Measurements from ENCODE around the gene ERI3.
A peak's percentile ranks its signal among the peaks of the same experiment; 100 is the strongest.

Gene ERI3

DNA sequence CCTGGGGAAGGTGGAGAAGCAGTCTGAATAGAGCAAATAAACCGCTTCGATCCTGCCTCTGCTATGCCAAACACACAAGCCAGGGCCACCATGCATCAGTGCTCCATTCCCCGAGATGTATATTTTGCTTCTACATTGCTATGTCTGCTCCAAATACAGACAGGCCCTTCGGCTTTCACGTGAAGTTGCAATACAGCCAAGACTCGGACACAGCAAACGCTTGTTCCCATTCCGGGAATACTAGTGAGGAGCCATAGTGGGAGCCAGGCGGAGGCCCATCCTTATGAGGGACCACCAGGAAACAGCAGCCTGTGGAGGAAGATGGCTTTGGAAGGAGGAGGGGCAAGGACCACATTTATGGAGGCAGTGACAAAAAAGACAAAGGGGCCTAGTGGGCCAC, 22.6 kb downstream of the ERI3 start:
- H3K27ac ChIP-seq: no peak overlapping the region
- no peak for DNase-seq (ENCODE audit: low spot score)
- ChIA-PET POLR2A (ENCODE audit: low non-redundant PET) (no interaction called here), CTCF (interaction anchor here (0.6 kb wide), 1 partner anchor 16 kb away, joined by 3 read pairs; no protein-coding TSS in a partner anchor)
- TF ChIP-seq, protein P1, sequence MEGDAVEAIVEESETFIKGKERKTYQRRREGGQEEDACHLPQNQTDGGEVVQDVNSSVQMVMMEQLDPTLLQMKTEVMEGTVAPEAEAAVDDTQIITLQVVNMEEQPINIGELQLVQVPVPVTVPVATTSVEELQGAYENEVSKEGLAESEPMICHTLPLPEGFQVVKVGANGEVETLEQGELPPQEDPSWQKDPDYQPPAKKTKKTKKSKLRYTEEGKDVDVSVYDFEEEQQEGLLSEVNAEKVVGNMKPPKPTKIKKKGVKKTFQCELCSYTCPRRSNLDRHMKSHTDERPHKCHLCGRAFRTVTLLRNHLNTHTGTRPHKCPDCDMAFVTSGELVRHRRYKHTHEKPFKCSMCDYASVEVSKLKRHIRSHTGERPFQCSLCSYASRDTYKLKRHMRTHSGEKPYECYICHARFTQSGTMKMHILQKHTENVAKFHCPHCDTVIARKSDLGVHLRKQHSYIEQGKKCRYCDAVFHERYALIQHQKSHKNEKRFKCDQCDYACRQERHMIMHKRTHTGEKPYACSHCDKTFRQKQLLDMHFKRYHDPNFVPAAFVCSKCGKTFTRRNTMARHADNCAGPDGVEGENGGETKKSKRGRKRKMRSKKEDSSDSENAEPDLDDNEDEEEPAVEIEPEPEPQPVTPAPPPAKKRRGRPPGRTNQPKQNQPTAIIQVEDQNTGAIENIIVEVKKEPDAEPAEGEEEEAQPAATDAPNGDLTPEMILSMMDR (conservative IDR thresholded peaks at IDR 0.05; ENCODE audit: low read depth): no peak

DNA sequence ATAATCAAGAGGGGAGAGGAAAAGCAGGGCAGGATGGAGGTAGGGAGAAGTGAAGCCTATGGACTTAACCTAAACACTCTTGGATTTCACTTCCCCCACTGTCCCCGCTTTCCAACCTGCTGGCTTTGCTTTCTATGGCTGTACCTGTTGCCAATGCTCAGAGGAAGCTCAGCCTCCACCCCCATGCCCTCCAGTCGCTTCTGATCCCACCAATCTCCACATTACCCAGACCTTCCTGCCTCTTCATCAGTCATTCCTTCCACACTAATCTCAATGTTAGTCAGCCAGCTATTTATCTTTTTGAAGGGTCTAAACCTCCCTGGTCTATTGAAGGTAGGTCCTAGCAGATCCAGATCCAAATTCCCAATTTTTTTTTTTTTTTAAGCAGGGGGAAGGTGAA, 24.1 kb downstream of the ERI3 start:
- no peak overlapping the region for H3K27ac ChIP-seq
- TF ChIP-seq, protein P1 (conservative IDR thresholded peaks at IDR 0.05; ENCODE audit: low read depth): no peak
- POLR2A ChIA-PET (ENCODE audit: low non-redundant PET): no interaction called here
- CTCF ChIA-PET: interaction anchor here (0.6 to 0.7 kb wide), 2 partner anchors 78 to 302 kb away, joined by 3 to 5 read pairs; no protein-coding TSS in a partner anchor
- DNase-seq (ENCODE audit: low spot score): no peak

DNA sequence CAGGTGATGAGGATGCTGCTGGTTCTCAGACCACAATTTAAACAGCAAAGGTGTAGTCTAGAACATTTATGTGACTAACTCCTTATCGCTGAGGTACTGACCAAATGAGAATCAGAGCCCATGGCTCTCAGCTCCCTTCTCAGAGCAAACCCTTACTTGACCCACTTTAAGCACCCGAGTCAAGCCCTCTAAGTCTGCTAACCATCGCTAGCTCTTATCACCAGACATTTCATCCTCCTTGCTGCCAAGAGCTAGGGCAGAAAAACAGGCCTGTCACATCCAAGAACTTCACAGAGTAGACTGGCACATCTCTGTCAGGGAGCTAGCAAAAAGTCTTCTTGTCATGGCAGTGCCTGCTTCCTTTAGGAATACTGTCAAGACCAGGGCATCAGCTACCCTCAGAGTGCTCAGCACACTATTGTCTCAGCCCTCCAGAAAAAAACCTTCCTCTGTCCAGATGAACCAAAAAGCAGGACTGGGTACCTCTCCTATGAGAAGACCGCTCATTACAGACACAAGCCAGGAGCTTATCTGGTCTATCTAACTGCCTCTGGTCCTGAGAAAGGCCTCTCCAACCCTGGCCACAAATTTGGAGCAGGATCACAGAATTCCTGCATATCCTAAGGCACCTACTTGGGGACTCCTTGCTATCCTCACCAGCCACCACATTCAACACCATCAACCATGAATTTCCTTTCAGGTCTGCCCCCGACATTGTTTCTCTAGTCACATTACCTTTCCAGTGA, 26.2 kb downstream of the ERI3 start:
- H3K27ac ChIP-seq: peak overlapping the region; percentile 90
- DNase-seq (ENCODE audit: low spot score): no peak
- CTCF ChIA-PET: interaction anchor here (0.5 to 1.8 kb wide), 7 partner anchors 9 to 1371 kb away, joined by 3 to 6 read pairs (median 4); no protein-coding TSS in a partner anchor
- TF ChIP-seq, protein P1 (conservative IDR thresholded peaks at IDR 0.05; ENCODE audit: low read depth): no peak
- POLR2A ChIA-PET (ENCODE audit: low non-redundant PET): no interaction called here

DNA sequence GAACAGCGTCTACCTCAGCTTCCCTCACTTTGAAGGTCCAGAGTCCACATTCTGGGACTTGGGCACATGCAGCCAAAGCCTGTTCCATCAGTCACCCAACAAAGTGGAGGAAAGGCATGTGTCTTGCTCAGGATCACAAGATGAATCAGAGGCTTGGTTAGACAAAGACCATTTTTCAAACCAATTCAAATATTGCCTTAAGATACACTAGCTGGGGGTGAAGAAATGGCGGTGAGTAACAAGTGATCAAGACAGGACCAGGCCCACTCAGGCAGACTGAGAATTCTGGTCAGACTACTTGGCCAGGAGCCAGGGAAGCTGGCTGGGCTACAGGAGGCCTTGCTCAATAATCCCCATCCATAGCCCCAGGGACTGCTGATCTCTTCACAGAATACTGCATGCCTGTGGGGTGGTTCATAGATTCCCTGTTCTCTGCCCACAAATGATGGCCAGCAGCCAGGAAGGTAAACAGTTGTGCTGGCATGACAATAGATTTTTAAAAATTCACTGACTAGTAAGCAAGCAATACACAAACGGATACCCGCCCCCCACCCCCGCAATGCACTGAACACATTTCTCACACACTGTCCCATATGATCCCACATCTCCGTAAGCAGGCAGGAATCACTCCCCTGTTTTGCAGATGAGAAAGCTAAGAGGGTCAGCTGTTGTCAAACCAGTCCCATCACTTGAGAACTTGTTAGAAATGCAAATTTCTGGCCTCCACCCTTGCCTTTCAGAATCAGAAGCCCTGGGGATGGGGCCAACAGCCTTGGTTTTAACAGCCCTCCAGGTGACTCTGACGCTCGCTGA, 27.2 kb downstream of the ERI3 start:
- TF ChIP-seq, protein P1 (conservative IDR thresholded peaks at IDR 0.05; ENCODE audit: low read depth): no peak
- DNase-seq (ENCODE audit: low spot score): peak; percentile 99
- ChIA-PET POLR2A (ENCODE audit: low non-redundant PET) (no interaction called here), CTCF (interaction anchor here (0.6 to 1.8 kb wide), 6 partner anchors 10 to 244 kb away, joined by 3 to 6 read pairs (median 4); no protein-coding TSS in a partner anchor)
- peak overlapping the region; percentile 90 for H3K27ac ChIP-seq

DNA sequence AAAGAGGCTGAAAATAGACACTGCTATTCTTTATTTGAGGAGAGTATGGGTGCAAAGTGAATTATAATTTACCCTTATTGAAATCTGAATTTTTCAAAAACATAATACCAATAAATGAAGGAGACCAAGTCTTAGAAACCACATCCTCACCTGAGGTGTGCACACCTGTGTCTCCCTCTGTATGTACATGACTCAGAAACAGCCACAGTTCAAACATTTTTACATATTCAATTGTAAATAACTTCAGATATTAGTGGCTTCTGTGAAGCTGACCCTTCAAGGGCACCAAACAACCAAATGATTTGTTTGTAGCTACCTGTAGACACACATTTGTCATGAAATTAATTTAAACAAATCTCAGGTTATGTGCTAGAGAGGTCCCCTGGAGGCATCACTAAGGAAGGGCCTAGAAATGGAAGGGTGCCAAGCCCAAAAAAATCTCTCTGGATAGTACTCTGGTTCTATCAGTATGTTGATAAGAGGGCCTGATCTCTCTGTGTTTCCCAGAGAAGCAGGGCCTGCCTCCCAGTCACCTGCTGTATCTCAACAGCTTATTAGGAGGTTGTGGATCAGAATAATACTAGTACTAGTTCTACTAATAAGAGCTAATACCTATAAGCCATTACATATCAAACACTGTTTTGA, 28.1 kb downstream of the ERI3 start:
- H3K27ac ChIP-seq: peak overlapping the region; percentile 90
- CTCF ChIA-PET: interaction anchor here (0.6 to 1.1 kb wide), 4 partner anchors 9 to 268 kb away, joined by 3 to 5 read pairs (median 3); no protein-coding TSS in a partner anchor
- DNase-seq (ENCODE audit: low spot score): peak; percentile 47
- TF ChIP-seq, protein P1 (conservative IDR thresholded peaks at IDR 0.05; ENCODE audit: low read depth): no peak
- POLR2A ChIA-PET (ENCODE audit: low non-redundant PET): no interaction called here
